Suppressor macrophage treated with lipopolysaccharide for 1 hour (primary cell): ENCODE data around the gene BTBD10.
"Not testable (repeated sequence)": the region's sequence is repeated elsewhere in the genome, so short reads cannot be mapped to it uniquely, and the experiment has no call there.

Experiments used
- DNase-seq, 3 donors: peaks; one replicate each; pipeline ENCODE4 v3.0.0-alpha.2; 2020 to 2022

BTBD10 gene

GRCh38 chr11:13440100-13440855 is 22.7 kb downstream of the BTBD10 start:
- peak in 2 of 3 donors; percentile 7 to 21 for DNase-seq

GRCh38 chr11:13438291-13438690 is 24.7 kb downstream of the BTBD10 start:
- peak in 1 of 3 donors; percentile 7 for DNase-seq

- peak; percentile 6 to 37 (median 26) for DNase-seq
Observed at GRCh38 chr11:13436836-13437235, 26.2 kb downstream of the BTBD10 start.

GRCh38 chr11:13434247-13435205 is 28.5 kb downstream of the BTBD10 start:
- DNase-seq: no peak

- no peak for DNase-seq
Observed at GRCh38 chr11:13433437-13433836, 29.6 kb downstream of the BTBD10 start.

- DNase-seq: peak in 1 of 3 donors; percentile 2
Observed at GRCh38 chr11:13429836-13430235, 33.2 kb downstream of the BTBD10 start.

- DNase-seq: no peak
Observed at GRCh38 chr11:13429288-13429687, 33.7 kb downstream of the BTBD10 start.

GRCh38 chr11:13427440-13427839 is 35.6 kb downstream of the BTBD10 start:
- no peak for DNase-seq

- no peak for DNase-seq
Observed at GRCh38 chr11:13423372-13423771, 39.6 kb downstream of the BTBD10 start.

- no peak for DNase-seq
Observed at GRCh38 chr11:13421561-13421960, 41.5 kb downstream of the BTBD10 start.

GRCh38 chr11:13415201-13415600 is 47.8 kb downstream of the BTBD10 start:
- no peak for DNase-seq

- no peak for DNase-seq
Observed at GRCh38 chr11:13405220-13405619, 57.8 kb downstream of the BTBD10 start.

- not testable (repeated sequence) for DNase-seq
Observed at GRCh38 chr11:13398335-13398734, 64.7 kb downstream of the BTBD10 start.

- no peak for DNase-seq
Observed at GRCh38 chr11:13391217-13391616, 71.8 kb downstream of the BTBD10 start.

GRCh38 chr11:13388741-13389140 is 74.3 kb downstream of the BTBD10 start:
- DNase-seq: no peak

- DNase-seq: no peak
Observed at GRCh38 chr11:13386567-13386966, 76.5 kb downstream of the BTBD10 start.

GRCh38 chr11:13384908-13385640 is 77.9 kb downstream of the BTBD10 start:
- DNase-seq: peak; percentile 28 to 37 (median 30)

GRCh38 chr11:13382751-13383150 is 80.3 kb downstream of the BTBD10 start:
- DNase-seq: no peak

GRCh38 chr11:13380731-13381130 is 82.3 kb downstream of the BTBD10 start:
- no peak for DNase-seq

GRCh38 chr11:13378316-13378715 is 84.7 kb downstream of the BTBD10 start:
- no peak for DNase-seq

GRCh38 chr11:13376838-13377237 is 86.2 kb downstream of the BTBD10 start:
- no peak for DNase-seq

GRCh38 chr11:13376402-13376801 is 86.6 kb downstream of the BTBD10 start:
- DNase-seq: no peak

GRCh38 chr11:13375798-13376197 is 87.2 kb downstream of the BTBD10 start:
- DNase-seq: no peak
